ENCODE measurements around the gene WASL. TPM values are rescaled to one million over a fixed set of nuclear protein-coding genes. Genes with fewer than 3 reads are reported as not detected.

Gene WASL
- total RNA-seq, 1 donor from 2014 or later, result 35.0 TPM

DNA sequence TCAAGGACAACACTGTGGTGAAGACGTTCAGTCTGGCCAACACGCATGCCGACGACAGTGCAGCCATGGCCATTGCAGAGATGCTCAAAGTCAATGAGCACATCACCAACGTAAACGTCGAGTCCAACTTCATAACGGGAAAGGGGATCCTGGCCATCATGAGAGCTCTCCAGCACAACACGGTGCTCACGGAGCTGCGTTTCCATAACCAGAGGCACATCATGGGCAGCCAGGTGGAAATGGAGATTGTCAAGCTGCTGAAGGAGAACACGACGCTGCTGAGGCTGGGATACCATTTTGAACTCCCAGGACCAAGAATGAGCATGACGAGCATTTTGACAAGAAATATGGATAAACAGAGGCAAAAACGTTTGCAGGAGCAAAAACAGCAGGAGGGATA, 86.5 kb downstream of the WASL start:
- Mint-ChIP-seq H3K4me3 (no peak overlapping the region), H3K27ac (no peak overlapping the region), H3K27me3 (ENCODE audit: low read depth) (no peaks in the 10 kb centered on the region), H3K4me1 (peaks cover 22% of the 10 kb centered on the region), H3K36me3 (no peaks in the 10 kb centered on the region), H3K9me3 (peaks cover 4% of the 10 kb centered on the region)
- TF ChIP-seq, protein P1, sequence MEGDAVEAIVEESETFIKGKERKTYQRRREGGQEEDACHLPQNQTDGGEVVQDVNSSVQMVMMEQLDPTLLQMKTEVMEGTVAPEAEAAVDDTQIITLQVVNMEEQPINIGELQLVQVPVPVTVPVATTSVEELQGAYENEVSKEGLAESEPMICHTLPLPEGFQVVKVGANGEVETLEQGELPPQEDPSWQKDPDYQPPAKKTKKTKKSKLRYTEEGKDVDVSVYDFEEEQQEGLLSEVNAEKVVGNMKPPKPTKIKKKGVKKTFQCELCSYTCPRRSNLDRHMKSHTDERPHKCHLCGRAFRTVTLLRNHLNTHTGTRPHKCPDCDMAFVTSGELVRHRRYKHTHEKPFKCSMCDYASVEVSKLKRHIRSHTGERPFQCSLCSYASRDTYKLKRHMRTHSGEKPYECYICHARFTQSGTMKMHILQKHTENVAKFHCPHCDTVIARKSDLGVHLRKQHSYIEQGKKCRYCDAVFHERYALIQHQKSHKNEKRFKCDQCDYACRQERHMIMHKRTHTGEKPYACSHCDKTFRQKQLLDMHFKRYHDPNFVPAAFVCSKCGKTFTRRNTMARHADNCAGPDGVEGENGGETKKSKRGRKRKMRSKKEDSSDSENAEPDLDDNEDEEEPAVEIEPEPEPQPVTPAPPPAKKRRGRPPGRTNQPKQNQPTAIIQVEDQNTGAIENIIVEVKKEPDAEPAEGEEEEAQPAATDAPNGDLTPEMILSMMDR (IDR thresholded peaks at IDR 0.05; ENCODE audit: unreplicated experiment), result no peak
- no peak for DNase-seq (ENCODE audit: low spot score in 2 of 2, unreplicated experiment in 2 of 2)

DNA sequence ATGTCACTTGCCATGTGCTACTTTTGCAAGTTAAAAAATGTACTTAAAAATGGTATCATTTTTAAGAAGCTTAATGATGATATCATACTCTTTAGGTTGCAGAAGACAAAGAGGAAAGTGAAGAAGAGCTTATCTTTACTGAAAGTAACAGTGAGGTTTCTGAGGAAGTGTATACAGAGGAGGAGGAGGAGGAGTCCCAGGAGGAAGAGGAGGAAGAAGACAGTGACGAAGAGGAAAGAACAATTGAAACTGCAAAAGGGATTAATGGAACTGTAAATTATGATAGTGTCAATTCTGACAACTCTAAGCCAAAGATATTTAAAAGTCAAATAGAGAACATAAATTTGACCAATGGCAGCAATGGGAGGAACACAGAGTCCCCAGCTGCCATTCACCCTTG, 87.0 kb downstream of the WASL start:
- no peaks in the 10 kb centered on the region for H3K27me3 Mint-ChIP-seq (ENCODE audit: low read depth)
- no peak for DNase-seq (ENCODE audit: low spot score in 2 of 2, unreplicated experiment in 2 of 2)
- TF ChIP-seq, protein P1 (IDR thresholded peaks at IDR 0.05; ENCODE audit: unreplicated experiment), result no peak
- H3K36me3 Mint-ChIP-seq, result no peaks in the 10 kb centered on the region
- peaks cover 4% of the 10 kb centered on the region for H3K9me3 Mint-ChIP-seq
- no peak overlapping the region for H3K4me3 Mint-ChIP-seq
- H3K27ac Mint-ChIP-seq, result no peak overlapping the region
- peaks cover 19% of the 10 kb centered on the region for H3K4me1 Mint-ChIP-seq

DNA sequence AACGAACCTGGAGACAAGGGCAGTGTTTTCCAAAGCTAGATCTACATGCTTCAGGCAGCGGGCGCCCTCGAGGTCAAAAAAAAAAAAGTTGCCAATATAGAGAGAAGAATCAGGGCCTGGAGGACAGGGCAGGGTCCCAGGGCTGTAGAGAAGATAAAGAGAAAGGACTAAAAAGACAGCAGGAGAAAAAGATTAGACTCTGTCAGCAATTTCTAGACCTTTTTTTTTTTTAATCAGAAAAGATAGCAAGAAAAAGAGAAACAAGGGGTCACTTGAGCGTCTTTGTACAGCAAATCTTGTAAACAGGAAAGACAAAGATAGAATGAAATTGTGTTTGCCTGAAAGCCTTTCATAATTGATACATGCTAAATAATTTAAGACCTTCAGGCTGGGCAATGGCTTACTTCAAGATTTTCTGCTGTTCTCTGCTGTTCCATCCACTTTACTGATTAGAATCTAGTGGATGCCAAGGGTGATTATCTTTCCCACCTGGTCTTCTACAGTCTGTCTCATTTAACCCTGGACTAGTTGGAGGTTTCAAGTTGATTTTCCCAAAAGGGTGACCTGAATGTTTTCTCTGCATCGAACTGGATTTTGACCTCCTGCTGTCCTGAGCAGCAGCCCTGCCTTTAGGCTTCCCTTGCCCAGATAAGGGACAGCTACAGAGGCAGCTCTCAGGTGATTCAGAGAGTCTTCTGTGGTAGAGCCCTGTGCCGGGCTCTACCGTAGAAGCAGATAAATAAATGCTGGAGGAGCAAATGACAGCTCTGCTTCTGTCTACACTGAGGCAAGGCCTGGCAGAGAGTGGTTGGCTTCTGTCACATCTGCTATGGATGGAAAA, 88.1 kb downstream of the WASL start:
- H3K27me3 Mint-ChIP-seq (ENCODE audit: low read depth), result no peaks in the 10 kb centered on the region
- no peak overlapping the region for H3K27ac Mint-ChIP-seq
- no peak for DNase-seq (ENCODE audit: low spot score in 2 of 2, unreplicated experiment in 2 of 2)
- no peaks in the 10 kb centered on the region for H3K36me3 Mint-ChIP-seq
- H3K4me3 Mint-ChIP-seq, result no peak overlapping the region
- H3K4me1 Mint-ChIP-seq, result peaks cover 9% of the 10 kb centered on the region
- H3K9me3 Mint-ChIP-seq, result peaks cover 4% of the 10 kb centered on the region
- TF ChIP-seq, protein P1 (IDR thresholded peaks at IDR 0.05; ENCODE audit: unreplicated experiment), result no peak

DNA sequence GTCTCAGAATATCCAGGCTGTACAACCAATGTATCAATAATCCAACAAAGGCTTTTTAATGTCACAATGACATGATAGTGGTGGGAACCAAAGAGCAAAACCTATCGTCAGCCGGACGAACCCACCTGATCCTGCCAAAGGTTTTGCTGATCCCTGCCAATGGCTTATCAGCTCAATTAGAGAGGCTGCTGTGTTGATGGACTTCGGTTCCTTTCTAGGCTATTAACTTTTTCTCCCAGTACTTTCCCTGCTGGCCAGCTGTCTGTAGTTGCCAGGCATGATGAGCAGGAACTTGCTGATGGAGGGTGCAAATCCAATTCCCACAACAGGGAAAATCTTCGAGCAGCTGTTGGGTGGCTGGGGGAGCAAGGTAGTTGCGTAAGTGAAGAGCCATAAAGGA, 90.8 kb downstream of the WASL start:
- DNase-seq (ENCODE audit: low spot score in 2 of 2, unreplicated experiment in 2 of 2), result no peak

DNA sequence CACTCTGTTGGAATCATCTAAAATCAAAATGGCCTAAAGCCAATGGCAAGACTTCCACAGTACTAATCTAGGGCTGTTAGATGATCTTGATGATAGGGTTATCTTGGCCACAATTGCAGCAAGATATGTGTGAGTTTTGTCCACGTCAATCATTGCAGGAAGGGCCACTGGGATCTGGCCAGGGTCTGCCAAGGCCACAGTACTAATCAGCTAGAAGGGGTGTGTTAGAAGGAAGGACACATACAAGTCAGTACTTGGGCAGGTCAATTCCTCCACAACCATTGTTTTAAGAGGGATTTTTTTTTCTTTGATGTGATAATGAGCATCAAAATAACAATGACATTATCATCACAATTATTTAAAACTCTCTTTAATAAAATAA, 91.5 kb downstream of the WASL start:
- Mint-ChIP-seq H3K9me3 (peaks cover 4% of the 10 kb centered on the region), H3K27me3 (ENCODE audit: low read depth) (no peaks in the 10 kb centered on the region), H3K27ac (no peak overlapping the region), H3K36me3 (no peaks in the 10 kb centered on the region), H3K4me3 (no peak overlapping the region), H3K4me1 (no peaks in the 10 kb centered on the region)
- TF ChIP-seq, protein P1 (IDR thresholded peaks at IDR 0.05; ENCODE audit: unreplicated experiment), result no peak
- DNase-seq (ENCODE audit: low spot score in 2 of 2, unreplicated experiment in 2 of 2), result no peak

More for the DNA sequence above, 90.8 kb downstream of the WASL start:
- TF ChIP-seq, protein P1 (IDR thresholded peaks at IDR 0.05; ENCODE audit: unreplicated experiment), result no peak
- H3K4me1 Mint-ChIP-seq, result no peaks in the 10 kb centered on the region
- H3K27me3 Mint-ChIP-seq (ENCODE audit: low read depth), result no peaks in the 10 kb centered on the region
- no peak overlapping the region for H3K27ac Mint-ChIP-seq
- no peak overlapping the region for H3K4me3 Mint-ChIP-seq
- peaks cover 4% of the 10 kb centered on the region for H3K9me3 Mint-ChIP-seq
- no peaks in the 10 kb centered on the region for H3K36me3 Mint-ChIP-seq
